ENCODE measurements around the gene EIF3B.
"Not testable (repeated sequence)": the region's sequence is repeated elsewhere in the genome, so short reads cannot be mapped to it uniquely, and the experiment has no call there.

EIF3B gene

DNA sequence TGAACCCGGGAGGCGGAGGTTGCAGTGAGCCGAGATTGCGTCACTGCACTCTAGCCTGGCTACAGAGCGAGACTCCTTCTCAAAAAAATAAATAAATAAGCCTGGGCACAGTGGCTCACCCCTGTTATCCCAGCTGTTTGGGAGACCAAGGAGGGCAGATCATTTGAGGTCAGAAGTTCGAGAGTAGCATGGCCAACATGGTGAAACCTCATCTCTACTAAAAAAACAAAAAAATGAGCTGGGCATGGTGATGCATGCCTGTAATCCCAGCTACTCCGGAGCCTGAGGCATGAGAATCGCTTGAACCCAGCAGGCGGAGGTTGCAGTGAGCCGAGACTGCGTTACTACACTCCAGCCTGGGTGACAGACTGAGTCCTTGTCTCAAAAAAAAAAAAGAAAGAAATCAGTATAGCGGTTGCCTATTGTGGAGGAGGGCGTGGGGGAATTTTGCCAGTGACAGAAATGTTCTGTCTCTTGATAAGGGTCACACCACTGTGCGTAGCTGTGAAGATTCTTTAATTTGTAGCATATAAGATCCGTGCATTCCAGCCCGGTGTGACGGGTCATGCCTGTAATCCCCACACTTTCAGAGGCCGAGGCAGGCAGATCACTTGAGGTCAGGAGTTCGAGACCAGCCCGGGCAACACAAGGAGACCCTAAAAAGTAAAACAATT lies 17.9 kb upstream of the EIF3B start:
- no peak for FAIRE-seq
- no peak for DNase-seq (ENCODE audit: extremely low spot score, insufficient read length, low read depth)

GRCh38 chr7:2347351-2348063 lies 7.1 kb upstream of the EIF3B start:
- DNase-seq (ENCODE audit: extremely low spot score, insufficient read length, low read depth); FAIRE-seq: not testable (repeated sequence)

- FAIRE-seq = no peak
Measured at GRCh38 chr7:2350055-2350454, 4.6 kb upstream of the EIF3B start.

GRCh38 chr7:2350861-2351260 lies 3.8 kb upstream of the EIF3B start:
- no peak for DNase-seq (ENCODE audit: extremely low spot score, insufficient read length, low read depth)
- no peak for FAIRE-seq

More at GRCh38 chr7:2350055-2350454, 4.6 kb upstream of the EIF3B start:
- no peak for DNase-seq (ENCODE audit: extremely low spot score, insufficient read length, low read depth)

DNA sequence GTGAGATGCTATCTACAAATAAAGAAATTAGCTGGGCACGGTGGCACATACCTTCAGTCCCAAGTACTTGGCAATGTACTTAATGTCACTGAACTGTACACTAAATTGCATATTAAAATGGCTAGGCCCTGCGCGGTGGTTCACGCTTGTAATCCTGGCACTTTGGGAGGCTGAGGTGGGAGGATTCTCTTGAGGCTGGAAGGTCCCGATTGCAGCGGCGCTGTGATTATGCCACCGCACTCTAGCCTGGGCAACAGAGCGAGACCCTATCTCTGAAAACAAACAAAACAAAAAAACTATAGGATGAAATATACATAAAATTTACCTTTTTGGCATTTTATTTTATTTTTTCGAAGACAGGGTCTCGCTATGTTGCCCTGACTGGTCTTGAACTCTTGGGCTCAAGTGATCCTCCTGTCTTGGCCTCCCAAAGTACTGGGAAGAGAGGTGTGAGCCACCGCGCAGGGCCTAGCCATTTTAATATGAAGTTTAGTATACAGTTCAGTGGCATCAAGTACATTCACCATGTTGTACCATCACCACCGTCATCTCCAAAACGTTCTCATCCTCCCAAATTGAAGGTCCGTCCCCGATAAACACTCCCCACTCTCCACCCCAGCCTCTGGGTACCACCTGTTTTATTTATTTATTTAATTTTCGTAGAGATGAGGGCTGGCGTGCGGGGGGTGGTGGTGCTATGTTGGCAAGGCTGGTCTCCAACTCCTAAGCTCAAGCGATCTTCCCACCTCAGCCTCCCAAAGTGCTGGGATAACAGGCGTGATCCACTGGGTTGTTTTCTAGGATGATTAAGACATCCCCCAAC lies 1.3 kb upstream of the EIF3B start:
- no peak for DNase-seq (ENCODE audit: extremely low spot score, insufficient read length, low read depth)
- no peak for FAIRE-seq

GRCh38 chr7:2353936-2354185 lies 766 bp upstream of the EIF3B start:
- FAIRE-seq = no peak

GRCh38 chr7:2354939-2355704 lies 495 bp downstream of the EIF3B start:
- FAIRE-seq (no peak), DNase-seq (ENCODE audit: extremely low spot score, insufficient read length, low read depth) (no peak)

More at GRCh38 chr7:2353936-2354185, 766 bp upstream of the EIF3B start:
- peak; percentile 88 for DNase-seq (ENCODE audit: extremely low spot score, insufficient read length, low read depth)

GRCh38 chr7:2355705-2356008 lies 1.0 kb downstream of the EIF3B start:
- FAIRE-seq (no peak), DNase-seq (ENCODE audit: extremely low spot score, insufficient read length, low read depth) (no peak)

DNA sequence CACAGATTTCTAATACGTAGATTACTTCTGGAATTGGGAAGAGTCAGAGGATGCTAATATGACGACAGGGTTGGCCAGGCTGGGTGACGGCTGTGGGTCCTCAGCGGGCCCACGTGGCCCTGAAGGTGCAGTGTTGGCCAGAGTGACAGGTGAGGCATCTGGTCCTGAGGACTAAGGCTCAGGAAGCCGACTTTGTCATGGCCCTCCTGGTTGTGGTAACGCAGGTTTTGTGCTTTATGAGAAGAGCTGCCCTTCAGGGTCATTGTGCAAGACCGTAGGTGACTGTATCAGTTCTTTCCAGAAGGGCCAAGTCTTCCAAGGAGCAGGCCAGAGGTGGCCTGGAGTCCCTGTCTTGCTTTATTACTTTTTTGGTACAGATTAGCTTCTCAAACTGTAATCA lies 2.5 kb downstream of the EIF3B start:
- no peak for FAIRE-seq
- no peak for DNase-seq (ENCODE audit: extremely low spot score, insufficient read length, low read depth)

DNA sequence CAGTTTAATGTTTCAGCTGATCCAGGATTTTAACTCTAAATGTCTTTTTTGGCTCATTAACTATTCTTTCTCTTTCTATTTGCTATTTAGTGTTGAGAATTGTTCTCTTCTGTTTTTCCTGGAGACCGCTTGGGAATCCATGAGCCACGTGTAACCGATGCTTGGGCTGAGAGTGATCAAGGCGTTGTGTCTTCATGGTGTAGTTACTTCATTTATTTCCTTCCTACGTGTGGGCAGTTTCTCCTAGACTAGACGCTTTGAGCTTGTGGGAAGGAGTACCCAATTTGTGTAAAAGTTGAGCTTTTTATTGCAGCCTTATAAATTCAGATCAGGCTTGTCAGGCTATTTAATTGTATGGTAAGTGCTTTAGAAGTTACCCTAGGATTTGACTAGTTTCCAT lies 2.9 kb downstream of the EIF3B start:
- FAIRE-seq = no peak

DNA sequence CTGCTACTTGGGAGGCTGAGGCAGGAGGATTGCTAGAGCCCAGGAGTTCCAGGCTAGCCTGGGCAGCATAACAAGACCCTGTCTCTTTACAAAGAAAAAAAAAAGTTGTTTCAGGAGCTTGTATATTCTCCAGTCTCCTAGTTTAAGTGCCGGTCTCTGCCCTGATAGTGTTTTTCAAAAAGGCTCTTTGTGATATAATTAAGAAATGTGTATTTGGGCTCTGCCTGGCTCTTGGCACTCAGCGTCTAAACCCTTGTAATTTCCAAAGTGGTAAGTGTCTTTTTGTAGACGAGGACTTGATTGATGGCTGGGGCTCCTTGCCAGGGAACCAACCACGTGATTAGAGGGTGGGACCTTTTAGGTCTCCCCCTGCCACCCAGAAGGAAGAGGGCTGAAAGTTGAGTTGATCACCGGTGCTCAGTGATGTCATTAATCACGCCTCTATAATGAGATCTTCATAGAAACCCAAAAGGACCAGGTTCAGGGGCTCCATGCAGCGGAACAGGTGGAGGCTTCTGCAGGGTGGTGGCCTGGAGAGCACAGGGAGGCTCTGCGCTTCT lies 4.4 kb downstream of the EIF3B start:
- FAIRE-seq (no peak), DNase-seq (ENCODE audit: extremely low spot score, insufficient read length, low read depth) (no peak)

More for the DNA sequence above, 2.9 kb downstream of the EIF3B start:
- no peak for DNase-seq (ENCODE audit: extremely low spot score, insufficient read length, low read depth)

- no peak for FAIRE-seq
- DNase-seq (ENCODE audit: extremely low spot score, insufficient read length, low read depth) = no peak
Measured at GRCh38 chr7:2359610-2360009, 5.0 kb downstream of the EIF3B start.

- FAIRE-seq (no peak), DNase-seq (ENCODE audit: extremely low spot score, insufficient read length, low read depth) (no peak)
Measured at GRCh38 chr7:2360796-2361195, 6.2 kb downstream of the EIF3B start.

- FAIRE-seq (no peak), DNase-seq (ENCODE audit: extremely low spot score, insufficient read length, low read depth) (no peak)
Measured at GRCh38 chr7:2362385-2363088, 7.9 kb downstream of the EIF3B start.

GRCh38 chr7:2369139-2369538 lies 14.5 kb downstream of the EIF3B start:
- FAIRE-seq = no peak
- DNase-seq (ENCODE audit: extremely low spot score, insufficient read length, low read depth) = no peak

DNA sequence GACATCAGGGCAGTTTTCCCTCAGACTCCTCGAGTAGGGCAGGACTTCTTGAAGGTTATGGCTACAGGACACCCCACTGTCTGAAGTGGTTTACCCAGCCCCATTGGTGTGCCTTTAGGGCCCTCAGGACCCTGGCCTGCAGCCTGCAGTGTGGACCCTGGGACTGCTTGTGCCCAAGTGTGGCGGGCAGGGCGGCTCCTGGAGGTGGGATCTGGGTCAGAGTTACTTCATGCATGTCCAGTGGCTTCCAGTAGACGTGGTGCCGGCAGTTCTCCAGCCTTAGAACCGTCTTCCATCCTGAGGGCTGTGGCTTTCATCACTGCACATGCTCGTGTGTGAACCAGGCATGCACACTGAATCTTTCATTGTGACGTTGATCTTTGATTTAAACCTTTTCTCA lies 16.7 kb downstream of the EIF3B start:
- FAIRE-seq (no peak), DNase-seq (ENCODE audit: extremely low spot score, insufficient read length, low read depth) (no peak)

GRCh38 chr7:2372724-2373123 lies 18.1 kb downstream of the EIF3B start:
- FAIRE-seq (no peak), DNase-seq (ENCODE audit: extremely low spot score, insufficient read length, low read depth) (no peak)

DNA sequence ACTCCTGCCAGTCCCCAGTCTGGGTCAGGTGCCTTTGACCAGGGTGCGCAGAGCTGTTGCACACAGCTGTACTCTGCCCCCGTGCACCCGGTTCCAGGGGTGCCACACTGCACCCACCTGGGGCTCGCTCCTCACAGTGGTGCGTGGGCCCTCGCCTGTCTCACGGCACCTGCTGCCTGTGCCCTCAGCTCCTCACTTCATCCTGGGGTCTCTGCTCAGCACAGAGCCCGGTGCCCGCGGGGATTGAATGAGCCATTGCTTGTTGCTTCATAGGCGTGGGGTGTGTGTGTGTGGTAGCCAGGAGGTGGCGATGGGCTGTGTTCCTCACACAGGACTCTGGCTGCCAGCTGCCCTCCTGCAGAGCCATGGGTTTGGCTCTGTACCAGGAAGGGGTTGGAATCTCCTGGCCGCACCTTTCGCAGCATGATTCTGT lies 18.5 kb downstream of the EIF3B start:
- DNase-seq (ENCODE audit: extremely low spot score, insufficient read length, low read depth) = no peak
- no peak for FAIRE-seq

DNA sequence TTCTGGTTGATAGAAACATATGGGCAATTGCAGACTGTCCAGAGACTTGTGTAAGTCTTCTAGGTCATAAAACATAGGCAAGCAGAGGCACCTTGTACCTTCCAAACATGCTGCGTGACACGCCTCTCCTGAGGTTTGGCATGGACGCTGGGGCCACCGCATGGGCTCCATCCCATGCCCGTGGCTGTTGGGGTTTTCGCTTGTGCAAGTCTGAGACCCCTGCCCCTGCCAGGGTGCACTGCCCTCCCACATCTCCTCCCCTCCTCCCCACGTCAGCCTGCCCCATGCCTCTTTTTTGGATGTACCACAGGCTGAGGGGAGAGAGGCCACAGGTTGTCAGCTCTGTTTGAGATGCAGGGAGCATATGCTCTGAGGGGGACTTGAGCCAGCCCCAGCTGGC lies 19.0 kb downstream of the EIF3B start:
- DNase-seq (ENCODE audit: extremely low spot score, insufficient read length, low read depth) (no peak), FAIRE-seq (no peak)

DNA sequence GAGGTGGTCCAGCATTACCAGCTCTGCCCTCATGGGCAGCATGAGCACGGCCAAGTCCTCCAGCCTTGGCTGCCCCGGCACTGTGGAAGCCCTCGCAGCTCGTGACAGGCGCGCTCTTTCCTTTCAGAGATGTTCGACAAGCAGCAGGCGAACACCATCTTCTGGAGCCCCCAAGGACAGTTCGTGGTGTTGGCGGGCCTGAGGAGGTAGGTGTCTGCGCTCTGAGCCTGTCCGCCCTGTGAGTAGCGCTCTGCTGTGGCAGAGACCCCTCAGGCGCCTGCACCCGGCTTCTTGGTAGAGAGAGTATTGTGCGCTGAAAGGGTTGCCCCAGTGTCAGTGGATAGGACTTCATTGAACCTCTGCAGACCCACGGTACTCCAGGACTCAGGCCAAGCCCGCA lies 19.8 kb downstream of the EIF3B start:
- no peak for FAIRE-seq

More for the DNA sequence above, 19.8 kb downstream of the EIF3B start:
- DNase-seq (ENCODE audit: extremely low spot score, insufficient read length, low read depth) = no peak

All from GM18507 (cell line).